Measurements from ENCODE around the gene IL4I1.

The IL4I1 gene

DNA sequence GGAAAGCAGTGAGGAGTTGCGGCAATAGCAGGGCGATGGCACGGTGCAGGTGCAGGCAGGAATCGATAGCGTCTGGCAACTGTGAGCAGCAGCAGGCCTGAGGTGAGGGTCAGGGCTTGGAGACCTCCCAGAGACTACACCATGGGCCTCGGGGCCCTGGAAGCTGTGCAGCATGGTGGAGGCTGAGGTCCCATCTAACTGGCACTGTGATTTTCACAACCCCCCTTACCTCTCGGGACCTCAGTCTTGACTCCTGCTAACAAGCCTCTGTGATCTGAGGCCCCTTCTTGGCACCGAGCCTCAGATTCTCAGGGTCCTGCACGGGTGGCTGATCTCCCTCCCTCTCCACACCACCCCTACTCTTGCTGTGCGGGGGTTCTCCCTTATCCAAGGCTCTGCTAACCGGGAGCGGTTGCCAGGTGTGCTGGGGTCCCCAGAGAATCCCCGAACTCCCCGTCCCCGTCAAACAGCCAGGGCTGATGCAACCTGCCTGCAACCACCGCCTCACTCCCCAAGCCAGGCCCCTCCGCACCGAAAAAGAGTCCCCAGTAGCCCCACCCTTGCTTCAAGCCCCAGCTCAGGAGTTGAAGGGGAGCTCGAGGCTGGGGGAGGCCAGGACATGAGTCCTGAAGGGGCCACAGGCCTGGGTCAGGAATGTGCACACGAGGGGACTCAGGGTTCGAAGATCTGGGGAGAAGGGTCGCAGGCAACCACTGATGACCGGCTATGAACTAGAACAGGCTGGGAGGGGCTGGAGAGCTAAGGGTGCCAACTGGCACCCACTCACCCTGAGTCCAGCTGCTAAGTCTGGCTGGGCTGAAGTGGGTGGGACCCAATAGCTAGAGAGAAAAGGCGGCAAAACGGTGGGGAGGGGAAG, 27.6 kb upstream of the IL4I1 start:
- peak; percentile 37 for DNase-seq

DNA sequence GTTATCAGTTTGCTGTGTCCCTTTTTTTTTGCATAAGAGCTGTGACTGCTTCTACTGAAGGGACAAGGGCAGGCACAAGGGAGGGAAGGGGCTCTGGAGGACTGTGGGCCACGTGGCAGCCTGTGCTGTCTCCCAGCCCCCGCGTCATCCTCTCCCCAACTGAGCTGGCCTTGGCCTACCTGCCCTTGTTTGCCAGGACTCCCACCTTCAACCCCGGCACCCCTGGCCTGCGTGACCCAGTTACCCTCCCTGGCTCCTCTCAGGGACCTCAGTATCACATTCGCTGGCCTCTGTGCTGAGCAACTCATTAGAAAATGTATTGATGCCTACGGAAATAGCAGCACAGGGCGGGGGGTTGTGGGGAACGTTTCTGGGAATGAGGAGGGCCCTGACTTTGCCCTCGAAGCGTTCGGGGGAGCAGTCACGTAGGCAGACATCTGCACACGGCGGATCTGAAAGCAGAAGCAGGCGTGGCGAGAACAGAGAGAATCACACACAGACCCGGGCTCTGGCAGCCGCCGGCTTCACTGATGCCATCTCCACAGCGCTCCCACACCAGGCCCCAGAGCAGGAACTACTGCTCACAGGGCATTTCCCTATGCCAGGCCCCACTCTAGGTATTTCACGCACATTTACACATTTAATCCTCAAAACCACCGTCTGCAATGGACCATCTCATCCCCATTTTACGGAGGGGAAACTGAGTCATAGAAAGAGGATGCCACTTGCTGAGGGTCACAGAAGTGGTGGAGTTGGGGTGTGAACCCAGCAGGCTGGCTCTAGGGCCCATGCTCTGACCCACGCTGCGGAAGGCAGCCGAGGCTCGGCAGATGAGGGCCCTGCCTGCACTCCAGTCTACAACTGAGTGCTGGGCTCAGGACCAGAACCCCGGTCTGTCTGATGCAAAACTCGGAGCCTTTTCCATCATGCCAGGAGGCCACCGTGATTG, 26.6 kb upstream of the IL4I1 start:
- no peak for DNase-seq

DNA sequence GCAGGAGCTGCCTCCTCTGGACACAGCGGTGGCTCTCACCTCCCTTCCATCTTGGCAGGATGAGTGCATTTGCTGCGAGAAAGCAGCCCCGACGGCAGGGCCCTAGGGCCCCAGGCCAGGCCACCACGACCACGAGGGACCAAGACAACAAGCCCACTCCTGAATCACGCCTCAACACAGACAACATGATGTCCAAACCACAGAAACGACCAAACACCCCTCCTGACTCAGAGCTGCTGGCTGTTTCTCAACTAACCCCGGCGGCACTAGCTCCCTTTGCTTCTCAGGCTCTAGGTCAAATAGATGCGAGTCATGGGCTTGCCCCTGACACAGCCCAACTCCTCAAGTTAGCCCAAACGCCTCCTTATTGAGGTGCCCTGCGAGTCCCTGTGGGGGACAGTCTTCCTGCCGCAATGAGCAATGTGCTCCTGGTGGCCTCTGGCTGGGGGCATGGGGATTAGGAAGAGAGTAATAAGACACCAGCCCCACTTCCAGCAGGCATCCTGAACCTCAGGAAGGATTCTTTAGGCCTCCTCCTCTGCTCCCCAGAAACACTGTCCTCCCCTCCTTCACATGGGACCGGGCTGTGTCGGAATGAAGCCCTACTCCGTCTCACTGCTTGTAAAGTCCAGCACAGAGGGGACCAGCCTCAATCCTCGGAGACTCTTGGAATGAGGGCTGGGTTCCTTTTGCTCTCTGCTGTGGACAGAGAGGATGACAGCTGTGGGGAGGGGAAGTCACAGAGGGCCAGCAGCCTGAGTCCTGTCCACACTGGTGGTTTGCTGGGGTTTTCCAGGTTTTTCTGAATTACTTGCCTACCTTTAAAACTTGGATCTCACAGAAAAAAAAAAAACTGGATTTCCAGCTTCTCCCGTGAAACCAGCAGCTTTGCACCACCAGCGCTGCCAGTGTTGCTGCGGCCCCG, 25.4 kb upstream of the IL4I1 start:
- peak; percentile 61 for DNase-seq

DNA sequence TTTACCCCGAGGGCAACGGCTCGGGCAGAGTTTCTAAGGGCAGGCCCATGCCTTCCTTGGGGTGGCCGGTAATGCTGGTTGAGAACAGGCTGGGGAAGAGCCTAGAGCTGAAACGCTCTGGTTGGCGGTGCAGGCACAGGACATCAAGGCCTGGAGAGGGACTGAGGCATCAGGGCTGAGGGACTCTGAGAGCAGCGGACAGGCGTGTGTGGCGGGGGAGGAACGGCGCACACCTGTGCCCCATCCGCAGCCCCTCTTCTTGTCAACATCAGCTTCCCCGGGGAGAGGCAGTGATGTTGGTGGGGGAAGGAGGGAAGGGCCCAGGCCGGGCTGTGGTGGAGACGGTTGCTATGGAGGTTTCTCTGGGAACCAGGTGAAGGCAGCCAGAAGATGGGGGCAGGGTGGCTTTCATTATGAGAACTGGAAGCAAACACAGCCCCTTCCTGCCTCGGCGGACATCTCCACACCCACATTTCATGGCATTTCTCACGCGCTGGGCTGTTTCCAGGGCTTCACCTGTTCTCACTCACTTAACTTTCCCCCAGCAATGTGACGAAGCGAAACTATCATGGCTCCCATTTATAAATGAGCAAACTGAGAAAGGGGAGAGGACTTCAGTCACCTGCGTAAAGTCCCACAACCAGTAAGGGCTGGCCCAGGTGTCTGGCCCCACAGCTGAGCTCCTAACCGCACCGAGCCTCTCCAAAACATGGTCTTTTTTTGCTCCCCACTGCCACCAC, 24.1 kb upstream of the IL4I1 start:
- DNase-seq: no peak

DNA sequence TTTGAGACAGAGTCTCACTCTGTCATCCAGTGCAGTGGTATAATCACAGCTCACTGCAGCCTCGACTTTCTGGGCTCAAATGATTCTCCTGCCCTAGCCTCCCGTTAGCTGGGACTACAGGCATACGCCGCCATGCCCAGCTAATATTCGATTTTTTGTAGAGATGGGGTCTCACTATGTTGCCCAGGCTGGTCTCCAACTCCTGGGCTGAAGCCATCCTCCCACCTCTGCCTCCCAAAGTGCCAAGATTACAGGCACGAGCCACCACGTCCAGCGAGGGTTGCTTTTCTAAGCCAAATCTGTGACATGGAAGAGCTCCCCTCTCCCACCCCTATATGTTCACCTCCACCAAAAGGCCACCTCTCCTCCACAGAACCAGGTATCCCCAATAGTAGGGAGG, 21.4 kb upstream of the IL4I1 start:
- DNase-seq: no peak

DNA sequence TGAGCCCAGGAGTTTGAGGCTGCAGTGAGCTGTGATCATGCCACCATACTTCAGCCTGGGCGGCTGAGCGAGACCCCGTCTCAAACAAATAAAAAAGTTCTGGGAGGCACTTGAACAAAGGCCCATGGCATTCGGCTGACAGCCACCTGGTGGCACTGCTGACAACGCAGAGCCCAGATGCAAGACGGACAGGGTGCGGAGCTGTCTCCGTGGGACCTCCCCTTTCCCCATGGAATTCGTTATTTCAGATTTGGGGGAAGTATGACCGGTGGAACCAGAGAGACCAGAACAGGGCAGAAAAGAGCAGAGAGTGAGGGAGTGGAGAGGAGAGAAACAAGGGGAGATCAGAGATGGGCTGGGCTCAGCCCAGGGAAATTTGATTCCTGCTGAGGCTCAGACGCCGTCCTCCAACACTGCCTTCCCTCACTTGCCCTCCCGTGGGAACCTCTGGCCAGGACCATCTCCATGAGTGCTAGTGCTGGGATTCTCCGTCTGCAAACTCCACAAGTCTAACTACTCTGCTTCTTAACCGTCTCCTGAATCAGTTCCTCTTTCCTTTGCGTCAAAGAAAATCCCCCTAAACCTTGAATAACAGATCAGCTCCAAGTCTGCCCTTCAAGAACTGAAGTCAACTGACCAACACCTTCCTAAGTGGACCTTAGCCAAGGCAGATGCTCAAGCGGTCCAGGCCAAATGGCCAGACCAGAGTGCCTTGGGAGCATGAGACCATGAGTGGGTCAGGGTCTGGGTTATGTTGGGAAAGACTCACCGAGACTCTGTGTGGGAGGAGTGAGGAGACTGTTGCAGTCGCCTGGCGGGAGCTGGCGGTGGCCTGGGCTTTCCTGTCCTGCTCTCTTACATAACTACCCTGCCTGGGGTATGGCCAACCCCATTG, 20.4 kb upstream of the IL4I1 start:
- DNase-seq: no peak

DNA sequence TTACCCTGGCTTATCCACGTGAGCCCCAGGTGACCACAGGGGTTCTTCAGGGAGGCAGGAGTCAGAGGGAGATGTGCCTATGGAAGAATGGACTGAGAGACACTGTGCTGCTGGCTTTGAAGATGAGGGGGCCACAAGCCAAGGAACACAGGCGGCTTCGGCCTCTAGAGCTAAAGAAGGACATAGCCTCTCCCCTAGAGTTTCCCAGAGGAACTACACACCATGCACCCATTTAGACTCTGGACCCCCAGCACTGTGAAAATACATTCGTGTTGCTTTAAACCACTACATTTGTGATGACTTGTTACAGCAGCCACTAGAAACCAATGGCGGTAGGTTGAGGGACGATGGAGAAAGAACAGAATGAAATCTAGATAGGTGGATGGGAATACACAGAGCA, 18.6 kb upstream of the IL4I1 start:
- no peak for DNase-seq

DNA sequence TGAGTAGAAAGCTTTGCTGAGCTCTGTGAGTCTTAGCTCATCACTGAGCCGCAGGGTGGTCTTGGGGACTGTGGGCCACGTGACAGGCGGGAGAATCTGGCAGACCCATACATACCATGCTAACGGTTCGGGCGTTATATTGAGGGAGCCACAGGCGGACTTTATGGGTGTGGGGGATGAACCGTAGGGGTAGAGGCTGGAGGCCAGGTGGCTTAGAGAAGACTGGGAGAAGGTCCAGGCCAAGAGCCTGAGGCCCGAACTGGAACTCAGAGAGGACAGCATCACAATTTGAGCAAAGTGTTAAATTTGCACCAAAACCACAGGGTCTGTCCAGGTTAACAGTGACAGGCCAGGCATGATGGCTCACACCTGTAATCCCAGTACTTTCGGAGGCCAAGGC, 17.0 kb upstream of the IL4I1 start:
- no peak for DNase-seq

DNA sequence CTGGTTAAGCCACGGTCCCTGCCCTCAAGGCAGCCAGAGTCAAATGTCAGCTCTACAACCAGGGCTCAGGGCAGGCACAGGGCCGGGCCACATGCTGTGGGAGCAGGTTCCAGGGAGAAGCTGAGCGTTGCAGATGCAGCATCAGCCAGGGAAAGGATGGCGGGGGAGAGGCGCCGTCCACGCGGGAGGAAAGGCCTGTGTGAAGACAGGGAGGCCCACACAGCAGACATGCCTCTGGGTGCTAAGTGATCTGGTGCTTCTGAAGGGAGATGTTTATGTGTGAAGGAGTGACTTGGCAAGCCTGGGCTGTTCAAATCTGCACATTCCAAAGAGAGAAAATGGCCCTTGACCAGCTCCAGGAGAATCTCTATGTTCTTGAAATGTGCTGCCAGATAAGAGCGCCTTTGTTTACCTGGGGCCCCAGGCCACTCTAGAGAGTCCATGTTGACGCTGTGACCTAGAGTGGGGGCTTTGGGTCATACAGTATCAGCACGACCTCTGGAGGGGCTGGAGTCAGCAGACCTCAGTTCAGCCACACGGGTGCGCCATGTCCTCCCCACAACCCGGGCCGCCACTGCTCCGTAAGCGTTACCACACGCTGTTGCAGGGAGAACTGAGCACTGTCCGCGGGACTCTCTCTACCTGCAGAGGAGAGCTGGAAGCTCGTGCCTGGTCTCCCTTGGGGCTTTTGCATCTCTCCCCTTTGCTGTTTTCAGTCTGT, 16.4 kb upstream of the IL4I1 start:
- DNase-seq: no peak

DNA sequence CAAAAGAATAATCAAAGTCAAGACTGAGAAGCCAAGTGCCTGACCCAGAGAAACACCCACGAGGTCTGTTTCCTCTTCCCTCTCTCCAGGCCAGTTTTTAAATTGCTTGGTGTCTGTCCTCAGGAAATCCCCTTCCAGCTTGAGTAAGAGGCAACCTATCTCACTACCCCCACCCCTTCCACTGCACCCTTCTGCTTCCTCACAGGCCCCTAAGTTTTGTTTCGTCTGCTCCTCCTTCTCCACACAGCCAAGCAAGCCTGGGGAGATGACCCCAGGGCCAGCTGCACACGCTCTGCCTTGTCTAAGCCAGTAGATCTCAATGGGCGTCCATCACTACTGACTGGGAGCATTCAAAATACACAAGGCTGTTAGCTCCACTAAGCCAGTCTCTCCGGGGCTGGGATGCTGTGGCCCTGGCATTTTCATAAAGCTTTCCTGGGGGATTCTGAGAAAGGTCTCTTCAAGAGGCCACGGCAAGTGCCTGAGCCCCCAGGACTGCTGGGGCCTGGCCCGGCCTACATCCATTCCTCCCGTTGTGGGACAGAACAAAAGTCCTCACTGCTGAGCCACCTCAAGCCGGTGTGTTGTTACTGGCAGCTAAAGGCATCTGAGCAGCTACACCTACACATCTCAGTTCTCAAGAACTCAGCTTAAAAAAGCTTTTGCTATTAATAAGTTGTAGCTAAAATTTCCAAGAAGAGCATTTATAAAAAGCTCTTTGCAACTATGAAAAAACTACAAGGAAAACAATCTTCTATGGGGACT, 14.9 kb upstream of the IL4I1 start:
- no peak for DNase-seq

DNA sequence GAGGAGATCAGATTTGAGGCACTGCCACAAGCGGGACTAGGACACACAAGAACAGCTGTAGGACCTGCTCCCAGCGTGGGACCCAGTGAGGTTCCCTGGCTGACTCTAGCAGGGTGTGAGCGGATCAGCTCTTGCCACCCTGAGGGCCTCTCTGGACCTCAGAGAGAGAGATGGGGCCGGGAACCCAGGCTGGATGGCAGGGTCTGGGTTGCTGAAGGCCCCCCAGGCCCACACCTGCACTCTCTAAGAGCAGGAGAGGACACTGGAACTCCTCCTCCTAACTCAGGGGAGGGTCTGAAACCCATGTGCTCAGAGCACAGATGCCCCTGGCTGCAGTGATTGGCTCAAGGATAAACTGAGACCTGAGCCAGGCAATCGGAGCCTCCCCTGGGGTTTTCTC, 13.5 kb upstream of the IL4I1 start:
- no peak for DNase-seq

DNA sequence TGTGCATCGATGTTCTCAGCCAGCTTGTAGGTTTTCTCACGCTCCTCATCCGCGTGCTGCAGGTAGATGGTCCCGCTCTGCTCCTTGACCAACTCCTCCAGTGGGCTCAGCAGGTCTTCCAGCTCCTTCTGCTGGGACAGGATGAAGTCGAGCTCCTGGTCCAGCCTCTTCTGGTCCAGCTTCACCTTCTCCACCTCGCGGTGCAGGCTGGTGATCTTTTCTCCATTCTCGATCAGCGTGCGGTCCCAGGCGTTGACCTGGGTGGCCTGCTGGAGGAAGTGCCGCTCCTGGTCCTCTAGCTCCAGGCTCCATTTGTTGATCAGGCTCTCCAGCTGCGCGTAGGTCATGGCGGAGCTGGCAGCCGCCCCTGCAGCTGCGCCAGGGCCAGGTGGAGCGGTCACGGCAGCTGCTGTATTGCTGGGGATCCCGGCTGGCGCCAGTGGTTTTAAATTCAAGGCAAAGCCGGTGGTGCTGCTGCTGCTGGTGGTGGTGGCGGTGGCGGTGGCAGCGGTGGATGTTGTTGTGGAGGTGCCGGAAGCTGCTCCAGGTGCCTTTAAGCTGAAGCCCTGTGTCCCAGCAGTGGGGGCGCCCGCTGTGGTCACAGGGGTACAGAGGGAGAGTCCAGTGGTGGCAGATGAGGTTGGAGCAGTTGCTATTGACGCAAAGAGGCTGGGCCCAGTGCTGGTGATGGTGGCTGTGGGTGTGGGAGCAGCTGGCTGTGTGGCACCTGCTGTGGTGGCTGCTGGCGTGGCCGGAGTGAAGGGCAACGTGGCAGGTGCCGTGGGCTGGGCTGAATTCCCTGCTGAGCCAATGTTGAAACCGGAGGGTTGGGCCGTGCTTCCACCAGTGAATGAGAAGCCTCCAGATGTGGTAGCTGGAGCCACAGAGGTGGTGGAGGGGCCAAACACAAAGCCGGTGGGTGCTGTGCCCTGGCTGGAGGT, 12.1 kb upstream of the IL4I1 start:
- no peak for DNase-seq

DNA sequence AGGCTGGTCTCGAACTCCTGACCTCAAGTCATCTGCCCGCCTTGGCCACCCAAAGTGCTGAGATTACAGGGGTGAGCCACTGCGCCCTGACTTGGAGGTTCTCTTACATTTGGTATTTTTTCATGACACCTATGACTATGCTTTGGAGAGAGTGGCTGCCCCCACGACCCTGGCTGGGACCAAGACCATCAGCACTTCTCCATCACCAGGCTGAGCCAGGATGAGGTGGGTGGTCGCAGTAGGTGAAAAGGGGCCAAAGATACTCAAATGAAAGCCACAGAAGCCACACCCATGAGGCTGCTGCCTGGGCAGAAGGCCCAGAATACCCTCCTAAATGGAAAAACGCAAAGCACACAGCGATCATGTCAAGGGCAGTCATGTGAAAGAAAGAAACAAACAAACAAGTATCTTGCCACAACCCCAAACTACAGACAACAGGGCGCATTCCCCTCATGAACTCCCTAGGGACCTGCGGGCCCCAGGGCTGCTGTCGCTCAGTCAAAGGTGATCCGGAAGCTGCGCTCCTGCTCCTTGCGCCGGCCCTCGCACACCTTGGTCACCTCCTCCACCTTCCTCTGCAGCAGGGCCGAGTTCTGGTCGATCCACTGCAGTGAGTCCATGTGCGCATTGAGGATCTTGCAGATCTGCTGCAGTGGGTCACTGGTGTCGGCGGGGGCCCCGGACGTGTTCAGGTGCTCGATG, 11.2 kb upstream of the IL4I1 start:
- DNase-seq: no peak

DNA sequence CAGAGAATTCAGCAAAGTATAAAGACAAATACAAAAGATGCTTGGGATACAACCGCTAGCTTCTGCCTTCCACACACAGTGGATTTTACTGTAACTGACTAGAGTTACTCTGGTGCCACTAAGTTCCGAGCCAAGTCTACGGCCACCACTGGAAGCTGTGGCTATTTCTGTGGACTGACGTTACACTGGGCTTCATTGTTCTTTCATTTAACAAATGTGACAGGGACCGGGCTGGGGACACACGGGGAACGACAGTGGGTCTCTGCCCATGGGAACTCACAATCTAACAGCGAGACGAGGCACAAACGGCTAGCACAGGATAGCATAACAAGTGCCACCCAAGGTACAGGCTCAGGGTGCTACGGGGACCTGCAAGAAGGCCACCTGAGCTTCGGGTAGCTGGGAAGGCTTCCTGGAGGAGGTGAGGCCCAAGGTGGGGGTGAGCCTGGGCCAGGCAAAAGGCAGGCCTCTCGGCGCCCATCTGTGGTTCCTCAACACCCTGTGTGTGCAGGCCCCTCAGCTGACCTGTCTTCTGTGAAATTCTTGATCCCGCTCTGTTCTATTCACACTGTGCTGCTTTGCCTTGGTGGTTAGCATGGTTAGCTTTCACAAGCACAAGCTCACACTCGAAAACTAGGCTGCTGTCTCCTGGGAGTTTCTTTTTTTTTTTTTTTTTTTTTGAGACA, 10.3 kb upstream of the IL4I1 start:
- DNase-seq: no peak

DNA sequence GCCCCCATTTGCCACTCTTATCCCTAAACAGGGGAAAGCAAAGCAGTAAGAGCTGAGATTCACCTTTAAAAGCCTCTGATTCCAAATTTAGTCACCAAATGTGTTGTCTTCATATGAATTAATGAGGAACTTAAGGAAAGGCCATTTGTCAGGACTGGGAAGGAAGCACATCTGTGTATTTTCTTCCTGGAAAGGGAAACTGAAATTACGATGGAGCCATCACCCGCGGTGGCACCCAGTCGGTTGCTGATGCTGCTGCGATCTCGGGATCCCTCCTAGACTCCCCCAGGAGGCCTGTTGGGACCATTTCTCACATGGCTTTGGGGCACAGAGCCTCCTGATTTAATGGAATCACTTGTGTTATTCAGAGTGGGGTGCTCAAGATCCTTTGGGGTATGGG, 7.4 kb upstream of the IL4I1 start:
- DNase-seq: no peak

DNA sequence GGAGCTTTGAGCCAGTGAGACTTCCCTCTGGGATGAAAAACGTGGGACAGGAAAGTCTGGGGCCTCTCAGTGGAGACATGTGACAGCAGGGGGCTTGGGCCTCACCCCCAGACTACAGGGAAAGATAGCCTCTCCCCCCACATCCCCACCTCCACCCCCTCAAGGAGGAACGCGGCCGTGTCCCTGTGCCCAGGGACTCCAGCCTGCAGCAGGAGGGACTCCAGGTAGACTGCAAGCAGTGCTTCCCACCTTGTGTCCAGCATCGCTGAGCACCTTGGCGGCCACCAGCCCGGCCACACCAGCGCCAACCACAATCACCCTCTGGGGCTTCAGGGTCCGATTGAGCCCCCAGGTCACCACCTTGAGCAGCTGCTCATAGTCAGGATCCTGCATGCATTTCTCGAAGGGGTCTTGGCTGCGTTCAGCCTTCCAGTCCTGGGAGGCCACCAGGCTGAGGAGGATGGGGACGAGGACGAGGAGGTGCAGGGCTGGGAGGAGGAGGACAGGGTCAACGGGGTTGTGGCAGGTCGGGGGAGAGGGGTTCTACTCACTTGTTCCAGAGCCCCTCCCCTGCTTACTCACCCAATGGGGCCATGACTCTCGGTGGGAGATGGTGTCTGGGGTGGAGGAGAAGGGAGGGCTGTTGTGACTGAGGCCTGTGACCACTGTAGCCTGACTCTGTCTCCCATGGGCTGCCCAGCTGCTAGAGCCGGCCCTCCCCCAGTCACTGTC, 955 bp downstream of the IL4I1 start:
- no peak for DNase-seq
